ENCODE measurements around the gene RNF149.

GRCh38 chr2:101332885-101333766 lies 24.6 kb upstream of the RNF149 start:
- TF ChIP-seq CTCF (IDR thresholded peaks at IDR 0.05) (no peak), EZH2 (IDR thresholded peaks at IDR 0.05) (no peak)
